ENCODE measurements around the gene PNLIPRP3.

DNA sequence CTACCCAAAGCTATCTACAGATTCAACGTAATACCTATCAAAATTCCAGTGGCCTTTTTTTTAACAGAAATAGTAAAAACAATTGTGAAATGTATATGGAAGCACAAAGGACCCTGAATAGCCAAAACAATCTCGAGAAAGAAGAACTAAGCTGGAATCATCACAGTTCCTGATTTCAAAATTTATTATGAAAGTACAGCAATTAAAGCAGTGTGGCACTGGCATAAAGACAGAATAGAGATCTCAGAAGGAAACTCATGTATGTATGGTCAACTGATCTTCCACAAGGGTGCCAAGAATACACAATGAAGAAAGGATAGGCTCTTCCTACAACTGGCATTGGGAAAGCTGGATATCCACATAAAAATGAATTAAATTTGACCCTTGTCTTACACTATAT is 23.2 kb downstream of the PNLIPRP3 start:
- TF ChIP-seq, protein P1, sequence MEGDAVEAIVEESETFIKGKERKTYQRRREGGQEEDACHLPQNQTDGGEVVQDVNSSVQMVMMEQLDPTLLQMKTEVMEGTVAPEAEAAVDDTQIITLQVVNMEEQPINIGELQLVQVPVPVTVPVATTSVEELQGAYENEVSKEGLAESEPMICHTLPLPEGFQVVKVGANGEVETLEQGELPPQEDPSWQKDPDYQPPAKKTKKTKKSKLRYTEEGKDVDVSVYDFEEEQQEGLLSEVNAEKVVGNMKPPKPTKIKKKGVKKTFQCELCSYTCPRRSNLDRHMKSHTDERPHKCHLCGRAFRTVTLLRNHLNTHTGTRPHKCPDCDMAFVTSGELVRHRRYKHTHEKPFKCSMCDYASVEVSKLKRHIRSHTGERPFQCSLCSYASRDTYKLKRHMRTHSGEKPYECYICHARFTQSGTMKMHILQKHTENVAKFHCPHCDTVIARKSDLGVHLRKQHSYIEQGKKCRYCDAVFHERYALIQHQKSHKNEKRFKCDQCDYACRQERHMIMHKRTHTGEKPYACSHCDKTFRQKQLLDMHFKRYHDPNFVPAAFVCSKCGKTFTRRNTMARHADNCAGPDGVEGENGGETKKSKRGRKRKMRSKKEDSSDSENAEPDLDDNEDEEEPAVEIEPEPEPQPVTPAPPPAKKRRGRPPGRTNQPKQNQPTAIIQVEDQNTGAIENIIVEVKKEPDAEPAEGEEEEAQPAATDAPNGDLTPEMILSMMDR (IDR thresholded peaks at IDR 0.05; ENCODE audit: insufficient read depth, low read depth, low read length), result no peak
- no peak for TF ChIP-seq EZH2 (IDR thresholded peaks at IDR 0.05; ENCODE audit: insufficient read depth, low read length)

All from astrocyte (in vitro differentiated cells and primary cell).